Gastroesophageal sphincter (tissue), 4 donors: Measurements from ENCODE around the gene UNC13B. TPM values are rescaled to one million over a fixed set of nuclear protein-coding genes. Genes with fewer than 3 reads are reported as not detected.
"Not testable (repeated sequence)": the region's sequence is repeated elsewhere in the genome, so short reads cannot be mapped to it uniquely, and the experiment has no call there.

Source experiments
- ATAC-seq: fragments of 150-250 bp; one replicate; pipeline ENCODE4 v1.9.1; 2016; ENCODE audit warnings: mild to moderate bottlenecking, moderate library complexity
- H3K27ac ChIP-seq, 4 donors: fragments of 200-600 bp; sonication (generic) in 3 of 4; 1 replicate in 3 of 4; 2 replicates in 1 of 4; pipeline ENCODE4 v1.5.1; 2016 to 2019
- H3K27me3 ChIP-seq: fragments of 200-600 bp; sonication (generic); one replicate; pipeline ENCODE4 v1.5.1; 2019
- H3K36me3 ChIP-seq, 2 donors: fragments of 200-600 bp; sonication (generic); one replicate each; pipeline ENCODE4 v1.5.1; 2019; ENCODE audit warnings: control low read depth in 1 of 2
- H3K4me1 ChIP-seq, 3 donors: fragments of 200-600 bp; sonication (generic); 1 replicate in 2 of 3; 2 replicates in 1 of 3; pipeline ENCODE4 v1.5.1; 2016 to 2019; ENCODE audit warnings: control low read depth in 2 of 3
- H3K4me3 ChIP-seq, 2 donors: fragments of 200-600 bp; sonication (generic); one replicate each; pipeline ENCODE4 v1.5.1; 2019; ENCODE audit warnings: mild to moderate bottlenecking in 1 of 2, moderate library complexity in 1 of 2
- H3K9me3 ChIP-seq, 3 donors: fragments of 200-600 bp; sonication (generic); one replicate each; pipeline ENCODE4 v1.5.1; 2017 to 2019; ENCODE audit warnings: control low read depth in 2 of 3
- EP300 ChIP-seq: sonication (generic); formaldehyde crosslinking; IDR thresholded peaks from one replicate; pipeline ENCODE4 v1.6.1; 2017; ENCODE audit warnings: antibody characterized with exemption, mild to moderate bottlenecking
- POLR2A ChIP-seq, 2 donors: fragments of 450-650 bp; IDR thresholded peaks; one replicate each; pipeline ENCODE4 v1.6.1; 2017; ENCODE audit warnings: antibody characterized with exemption in 2 of 2, mild to moderate bottlenecking in 2 of 2, moderate library complexity in 1 of 2
- POLR2AphosphoS5 ChIP-seq: sonication (generic); formaldehyde crosslinking; IDR thresholded peaks from one replicate; pipeline ENCODE4 v1.6.1; 2017; ENCODE audit warnings: antibody characterized with exemption
- WGBS, 2 donors: methylation state at CpG; one replicate each; pipeline ENCODE4 v1.1.5; 2018; ENCODE audit warnings: low coverage in 1 of 2; 5-methylcytosine and 5-hydroxymethylcytosine counted together
- total RNA-seq, 4 donors: library from RNA; depleted of rRNA; stranded (reverse); fragments of >200 nt; gene quantifications; one replicate each; pipeline ENCODE4 v1.1.0, GENCODE V29; 2016
- TF ChIP-seq, protein P1 (sequence below), 4 experiments: fragments of 200-600 bp in 2 of 4; fragments of 450-650 bp in 2 of 4; sonication (generic) in 1 of 4; IDR thresholded peaks; one replicate each; pipeline ENCODE4 v1.5.1; 2017 to 2019; ENCODE audit warnings: antibody characterized with exemption in 4 of 4, mild to moderate bottlenecking in 2 of 4, moderate library complexity in 2 of 4

UNC13B gene
- total RNA-seq, 4 donors from 2014 or later = 21.3 to 35.3 (median 31.7) TPM

DNA sequence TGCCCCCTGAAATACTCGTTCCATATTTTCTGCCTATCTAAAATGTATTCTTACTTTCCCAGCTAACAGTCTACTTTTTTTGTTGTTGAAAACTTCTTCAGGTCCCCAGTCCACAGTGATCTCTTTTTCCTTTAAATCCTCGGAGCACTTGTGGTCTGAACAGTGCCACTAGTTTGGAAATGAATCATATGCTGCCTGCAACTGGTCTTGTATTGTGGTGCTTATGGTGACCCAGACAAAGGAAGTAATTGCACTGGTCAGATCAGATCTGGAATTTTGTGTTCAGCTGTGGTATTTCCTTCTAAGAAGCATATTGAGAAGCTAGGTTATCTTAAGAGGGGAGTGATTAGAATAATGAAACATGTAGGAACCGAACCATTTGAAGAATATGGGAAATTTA is 2.9 kb downstream of the UNC13B start:
- Histone ChIP-seq H3K27me3 (no peaks in the 10 kb centered on the region), H3K4me1 (peaks cover 3 to 33% (median 4%) of the 10 kb centered on the region in 3 donors), H3K9me3 (no peaks in the 10 kb centered on the region), H3K27ac (no peak overlapping the region), H3K36me3 (no peaks in the 10 kb centered on the region), H3K4me3 (no peak overlapping the region)
- 53 to 74% methylated on average over 2 to 3 of the region's 3 CpGs for WGBS, 2 donors
- TF ChIP-seq EP300 (no peak), POLR2A (IDR thresholded peaks at IDR 0.05) (no peak), POLR2AphosphoS5 (no peak)
- TF ChIP-seq, protein P1, sequence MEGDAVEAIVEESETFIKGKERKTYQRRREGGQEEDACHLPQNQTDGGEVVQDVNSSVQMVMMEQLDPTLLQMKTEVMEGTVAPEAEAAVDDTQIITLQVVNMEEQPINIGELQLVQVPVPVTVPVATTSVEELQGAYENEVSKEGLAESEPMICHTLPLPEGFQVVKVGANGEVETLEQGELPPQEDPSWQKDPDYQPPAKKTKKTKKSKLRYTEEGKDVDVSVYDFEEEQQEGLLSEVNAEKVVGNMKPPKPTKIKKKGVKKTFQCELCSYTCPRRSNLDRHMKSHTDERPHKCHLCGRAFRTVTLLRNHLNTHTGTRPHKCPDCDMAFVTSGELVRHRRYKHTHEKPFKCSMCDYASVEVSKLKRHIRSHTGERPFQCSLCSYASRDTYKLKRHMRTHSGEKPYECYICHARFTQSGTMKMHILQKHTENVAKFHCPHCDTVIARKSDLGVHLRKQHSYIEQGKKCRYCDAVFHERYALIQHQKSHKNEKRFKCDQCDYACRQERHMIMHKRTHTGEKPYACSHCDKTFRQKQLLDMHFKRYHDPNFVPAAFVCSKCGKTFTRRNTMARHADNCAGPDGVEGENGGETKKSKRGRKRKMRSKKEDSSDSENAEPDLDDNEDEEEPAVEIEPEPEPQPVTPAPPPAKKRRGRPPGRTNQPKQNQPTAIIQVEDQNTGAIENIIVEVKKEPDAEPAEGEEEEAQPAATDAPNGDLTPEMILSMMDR (IDR thresholded peaks at IDR 0.05) = no peak
- no peak for ATAC-seq

DNA sequence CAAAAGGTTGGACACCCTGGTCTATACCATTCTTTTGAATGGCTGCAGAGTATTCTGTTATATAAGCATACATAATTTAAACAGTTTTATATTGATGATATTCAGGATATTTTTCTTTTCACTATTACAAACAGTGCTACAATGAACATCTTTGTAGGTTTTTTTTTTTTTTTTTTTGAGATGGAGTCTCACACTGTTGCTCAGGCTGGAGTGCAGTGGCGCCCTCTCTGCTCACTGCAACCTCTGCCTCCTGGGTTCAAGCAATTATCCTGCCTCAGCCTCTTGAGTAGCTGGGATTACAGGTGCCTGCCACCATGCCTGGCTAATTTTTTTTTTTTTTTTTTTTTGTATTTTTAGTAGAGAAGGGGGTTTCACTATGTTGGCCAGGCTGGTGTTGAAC is 5.6 kb downstream of the UNC13B start:
- not testable (repeated sequence) for ATAC-seq, H3K27ac ChIP-seq, H3K36me3 ChIP-seq, H3K9me3 ChIP-seq, H3K4me3 ChIP-seq, H3K27me3 ChIP-seq
- H3K4me1 ChIP-seq = peaks cover 3 to 34% (median 4%) of the 10 kb centered on the region in 3 donors
- 100% methylated on average over 1 of the region's 1 CpG; no CpG with 5 or more reads in 1 of the 2 donors for WGBS, 2 donors

GRCh38 chr9:35168963-35169362 is 7.2 kb downstream of the UNC13B start:
- Histone ChIP-seq H3K4me1 (peaks cover 0 to 26% (median 0%) of the 10 kb centered on the region in 3 donors), H3K27ac (no peak overlapping the region), H3K36me3 (no peaks in the 10 kb centered on the region), H3K9me3 (no peaks in the 10 kb centered on the region), H3K27me3 (no peaks in the 10 kb centered on the region), H3K4me3 (no peak overlapping the region)
- TF ChIP-seq EP300 = no peak
- no peak for ATAC-seq
- WGBS, 2 donors = 81 to 85% methylated on average over 4 to 6 of the region's 6 CpGs

DNA sequence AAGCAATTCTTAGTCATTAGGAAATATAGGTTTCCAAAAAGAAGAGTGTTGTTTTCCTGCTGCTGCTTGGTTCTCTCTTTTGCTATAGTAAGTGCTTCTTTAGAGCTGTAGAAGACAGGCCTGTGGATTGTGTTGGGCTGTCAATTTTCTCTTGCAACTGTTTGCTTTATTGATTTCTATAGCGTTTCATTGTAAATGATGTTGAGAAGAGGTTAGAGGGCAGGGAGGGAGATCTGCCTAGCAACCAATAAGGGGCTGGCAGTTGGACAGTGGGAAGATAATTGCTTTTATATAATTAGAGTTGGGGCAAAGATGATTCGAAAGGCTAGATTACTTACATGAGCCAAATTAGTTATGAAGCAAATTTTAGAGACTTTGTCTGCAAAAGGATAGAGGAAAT is 11.1 kb downstream of the UNC13B start:
- no peaks in the 10 kb centered on the region for H3K9me3 ChIP-seq
- 36 to 50% methylated on average over 2 of the region's 2 CpGs for WGBS, 2 donors
- no peak for ATAC-seq

DNA sequence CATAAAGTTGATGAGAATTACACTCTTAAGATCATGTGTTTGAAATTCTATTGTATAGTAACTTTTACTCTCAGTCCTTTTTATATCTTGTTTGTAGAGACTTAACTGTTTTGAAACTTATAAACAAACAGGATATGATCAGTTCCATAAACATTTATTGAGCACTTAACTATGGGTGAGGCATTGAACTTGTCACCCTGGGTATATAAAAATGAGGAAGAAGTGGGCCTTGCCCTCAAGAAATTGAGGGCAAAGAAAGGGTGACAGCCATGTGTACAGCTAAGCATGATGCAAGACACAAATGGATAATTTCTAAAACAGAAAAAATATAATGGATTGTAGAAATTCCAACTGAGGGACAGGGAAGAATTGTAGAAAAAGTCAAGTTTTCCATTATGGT is 15.7 kb downstream of the UNC13B start:
- no peak for ATAC-seq

More for the DNA sequence above, 11.1 kb downstream of the UNC13B start:
- Histone ChIP-seq H3K4me1 (peaks cover 0 to 8% (median 0%) of the 10 kb centered on the region in 3 donors), H3K36me3 (no peaks in the 10 kb centered on the region), H3K27ac (no peak overlapping the region), H3K4me3 (no peak overlapping the region), H3K27me3 (no peaks in the 10 kb centered on the region)
- TF ChIP-seq EP300 = no peak

DNA sequence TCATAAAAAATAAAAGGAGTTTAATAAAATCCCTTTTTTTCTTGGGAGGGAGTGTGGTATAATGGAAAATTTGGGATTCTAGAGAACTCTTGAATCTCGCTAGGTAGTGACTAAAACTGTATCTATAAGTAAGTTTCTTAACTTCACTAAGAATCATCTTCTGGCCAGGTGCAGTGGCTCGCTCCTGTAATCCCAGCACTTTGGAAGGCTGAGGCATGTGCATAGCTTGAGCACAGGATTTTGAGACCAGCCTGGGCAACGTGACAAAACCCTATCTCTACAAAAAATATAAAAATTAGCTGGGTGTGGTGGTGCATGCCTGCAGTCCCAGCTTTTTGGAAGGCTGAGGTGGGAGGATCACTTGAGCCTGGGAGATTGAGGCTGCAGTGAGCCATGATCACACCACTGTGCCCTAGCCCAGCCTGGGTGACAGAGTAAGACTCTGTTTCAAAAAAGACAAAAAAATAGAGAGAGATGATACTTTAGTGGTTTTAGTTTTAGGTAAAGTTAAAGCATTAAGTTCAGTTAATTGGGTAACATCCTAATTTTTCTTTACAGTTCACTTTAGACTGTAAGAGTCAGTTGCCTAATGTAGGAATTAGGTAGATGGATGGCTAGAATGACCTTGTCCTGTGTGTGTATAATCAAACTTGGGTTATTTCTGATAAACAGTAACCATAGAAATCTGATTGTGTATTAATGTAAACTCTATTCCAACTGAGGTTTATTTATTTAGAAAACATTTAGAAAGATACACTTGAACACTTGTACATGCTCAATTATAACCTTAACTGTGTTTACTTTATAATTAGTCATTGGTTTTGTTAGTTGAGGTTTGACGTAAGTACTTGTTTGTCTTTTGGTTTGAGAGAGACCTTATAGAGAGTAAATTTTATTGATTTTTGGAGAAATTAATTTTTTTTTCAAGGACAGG is 17.8 kb downstream of the UNC13B start:
- no peak overlapping the region for H3K4me3 ChIP-seq
- H3K4me1 ChIP-seq = no peaks in the 10 kb centered on the region
- H3K9me3 ChIP-seq = no peaks in the 10 kb centered on the region
- no peak for ATAC-seq
- 84 to 92% methylated on average over 4 of the region's 4 CpGs for WGBS, 2 donors
- TF ChIP-seq POLR2AphosphoS5 (no peak), EP300 (no peak), POLR2A (IDR thresholded peaks at IDR 0.05) (no peak)
- TF ChIP-seq, protein P1 (IDR thresholded peaks at IDR 0.05) = no peak
- no peaks in the 10 kb centered on the region for H3K36me3 ChIP-seq
- H3K27ac ChIP-seq = no peak overlapping the region
- H3K27me3 ChIP-seq = no peaks in the 10 kb centered on the region

More for the DNA sequence above, 15.7 kb downstream of the UNC13B start:
- TF ChIP-seq, protein P1 (IDR thresholded peaks at IDR 0.05) = no peak
- TF ChIP-seq POLR2AphosphoS5 = no peak
- no peak for TF ChIP-seq POLR2A (IDR thresholded peaks at IDR 0.05)
- Histone ChIP-seq H3K4me3 (no peak overlapping the region), H3K4me1 (peaks cover 0 to 7% (median 0%) of the 10 kb centered on the region in 3 donors), H3K27me3 (no peaks in the 10 kb centered on the region), H3K27ac (no peak overlapping the region), H3K36me3 (no peaks in the 10 kb centered on the region), H3K9me3 (no peaks in the 10 kb centered on the region)
